Epithelial cell of proximal tubule (primary cell): ENCODE data around the gene DUOXA2. TPM values are rescaled to one million over a fixed set of nuclear protein-coding genes. Genes with fewer than 3 reads are reported as not detected.

Source experiments
- DNase-seq: peaks from one replicate; pipeline ENCODE4 v3.0.0-alpha.2; 2011; ENCODE audit warnings: low read depth
- H3K4me3 ChIP-seq: 2 replicates; pipeline ENCODE4 v1.5.1; 2011; ENCODE audit warnings: low read depth, mild to moderate bottlenecking, low read length
- CTCF ChIP-seq: conservative IDR thresholded peaks from 2 replicates; pipeline ENCODE4 v1.5.1; 2012; ENCODE audit warnings: low read depth, mild to moderate bottlenecking, low read length
- total RNA-seq: library from RNA; depleted of rRNA; stranded (reverse); fragments of >200 nt; gene quantifications from 2 replicates; pipeline ENCODE4 v1.2.3, GENCODE V29; 2015

Gene DUOXA2
- total RNA-seq, 1 donor from 2014 or later = not detected

- TF ChIP-seq CTCF = no peak
- no peak for DNase-seq
- H3K4me3 ChIP-seq = no peak overlapping the region
Observed at GRCh38 chr15:45084163-45084562, 30.0 kb upstream of the DUOXA2 start.

GRCh38 chr15:45087513-45087912 is 26.6 kb upstream of the DUOXA2 start:
- no peak for DNase-seq
- TF ChIP-seq CTCF = no peak
- H3K4me3 ChIP-seq = no peak overlapping the region

GRCh38 chr15:45088801-45089711 is 25.1 kb upstream of the DUOXA2 start:
- DNase-seq = no peak
- TF ChIP-seq CTCF = no peak

GRCh38 chr15:45089712-45090373 is 24.3 kb upstream of the DUOXA2 start:
- DNase-seq = no peak
- H3K4me3 ChIP-seq = no peak overlapping the region
- TF ChIP-seq CTCF = no peak

More at GRCh38 chr15:45088801-45089711, 25.1 kb upstream of the DUOXA2 start:
- H3K4me3 ChIP-seq = no peak overlapping the region

- no peak for DNase-seq
- no peak for TF ChIP-seq CTCF
Observed at GRCh38 chr15:45091161-45091560, 23.0 kb upstream of the DUOXA2 start.

GRCh38 chr15:45091576-45091975 is 22.6 kb upstream of the DUOXA2 start:
- no peak for TF ChIP-seq CTCF
- no peak overlapping the region for H3K4me3 ChIP-seq
- DNase-seq = no peak

More at GRCh38 chr15:45091161-45091560, 23.0 kb upstream of the DUOXA2 start:
- H3K4me3 ChIP-seq = no peak overlapping the region

- no peak for DNase-seq
- TF ChIP-seq CTCF = no peak
- H3K4me3 ChIP-seq = no peak overlapping the region
Observed at GRCh38 chr15:45093013-45093412, 21.1 kb upstream of the DUOXA2 start.
